ENCODE data around the gene ANKRD40CL. TPM values are rescaled to one million over a fixed set of nuclear protein-coding genes. Genes with fewer than 3 reads are reported as not detected.
"Not testable (repeated sequence)": the region's sequence is repeated elsewhere in the genome, so short reads cannot be mapped to it uniquely, and the experiment has no call there.

The ANKRD40CL gene
- total and polyA plus RNA-seq, 4 donors: 0.63 TPM; not detected in 3

- Histone ChIP-seq H3K27ac (ENCODE audit: low read depth, low read length) (no peak overlapping the region), H3K4me1 (ENCODE audit: control insufficient read depth, insufficient read depth, low read length) (no peaks in the 10 kb centered on the region), H3K36me3 (ENCODE audit: control insufficient read depth, insufficient read depth, low read length) (peaks cover 20% of the 10 kb centered on the region), H3K4me3 (ENCODE audit: low read depth, low read length) (no peak overlapping the region), H3K9me3 (ENCODE audit: control insufficient read depth, insufficient read depth, low read length) (no peaks in the 10 kb centered on the region), H3K27me3 (ENCODE audit: control insufficient read depth, insufficient read depth, low read length) (no peaks in the 10 kb centered on the region)
- DNase-seq (ENCODE audit: low read depth in 4 of 6, low spot score in 6 of 6): no peak
- WGBS (ENCODE audit: insufficient coverage): no CpG with 5 or more reads among the region's 2 CpGs
Measured at GRCh38 chr17:50739098-50739497, 28.2 kb downstream of the ANKRD40CL start.

GRCh38 chr17:50737118-50737698, 30.1 kb downstream of the ANKRD40CL start:
- H3K27me3 ChIP-seq (ENCODE audit: control insufficient read depth, insufficient read depth, low read length): no peaks in the 10 kb centered on the region
- no peak overlapping the region for H3K27ac ChIP-seq (ENCODE audit: low read depth, low read length)
- no peak for DNase-seq (ENCODE audit: low read depth in 4 of 6, low spot score in 6 of 6)
- H3K36me3 ChIP-seq (ENCODE audit: control insufficient read depth, insufficient read depth, low read length): peaks cover 18% of the 10 kb centered on the region
- WGBS (ENCODE audit: insufficient coverage): 100% methylated on average over 2 of the region's 2 CpGs
- no peaks in the 10 kb centered on the region for H3K4me1 ChIP-seq (ENCODE audit: control insufficient read depth, insufficient read depth, low read length)
- no peak overlapping the region for H3K4me3 ChIP-seq (ENCODE audit: low read depth, low read length)
- no peaks in the 10 kb centered on the region for H3K9me3 ChIP-seq (ENCODE audit: control insufficient read depth, insufficient read depth, low read length)

DNA sequence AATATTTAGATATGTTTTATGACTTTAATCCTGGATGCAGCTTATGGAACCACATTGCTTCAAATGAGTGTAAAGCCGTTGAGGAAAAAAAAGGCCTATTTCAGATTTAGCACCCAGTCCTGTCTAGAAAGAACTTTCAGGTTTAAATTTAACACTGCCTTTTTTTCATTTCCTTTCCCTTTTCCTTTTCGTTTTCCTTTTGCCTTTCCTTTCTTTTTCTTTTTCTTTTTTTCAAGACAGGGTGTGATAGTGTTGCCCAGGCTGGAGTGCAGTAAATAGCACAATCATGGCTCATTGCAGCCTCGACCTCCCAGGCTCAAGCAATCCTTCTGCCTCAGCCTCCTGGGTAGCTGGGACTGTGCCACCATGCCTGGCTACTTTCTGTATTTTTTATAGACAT, 32.0 kb downstream of the ANKRD40CL start:
- Histone ChIP-seq H3K4me1 (ENCODE audit: control insufficient read depth, insufficient read depth, low read length) (no peaks in the 10 kb centered on the region), H3K27me3 (ENCODE audit: control insufficient read depth, insufficient read depth, low read length) (no peaks in the 10 kb centered on the region), H3K36me3 (ENCODE audit: control insufficient read depth, insufficient read depth, low read length) (peaks cover 4% of the 10 kb centered on the region), H3K9me3 (ENCODE audit: control insufficient read depth, insufficient read depth, low read length) (no peaks in the 10 kb centered on the region), H3K4me3 (ENCODE audit: low read depth, low read length) (no peak overlapping the region), H3K27ac (ENCODE audit: low read depth, low read length) (no peak overlapping the region)
- WGBS (ENCODE audit: insufficient coverage): 40% methylated on average over 1 of the region's 3 CpGs
- no peak for DNase-seq (ENCODE audit: low read depth in 4 of 6, low spot score in 6 of 6)

DNA sequence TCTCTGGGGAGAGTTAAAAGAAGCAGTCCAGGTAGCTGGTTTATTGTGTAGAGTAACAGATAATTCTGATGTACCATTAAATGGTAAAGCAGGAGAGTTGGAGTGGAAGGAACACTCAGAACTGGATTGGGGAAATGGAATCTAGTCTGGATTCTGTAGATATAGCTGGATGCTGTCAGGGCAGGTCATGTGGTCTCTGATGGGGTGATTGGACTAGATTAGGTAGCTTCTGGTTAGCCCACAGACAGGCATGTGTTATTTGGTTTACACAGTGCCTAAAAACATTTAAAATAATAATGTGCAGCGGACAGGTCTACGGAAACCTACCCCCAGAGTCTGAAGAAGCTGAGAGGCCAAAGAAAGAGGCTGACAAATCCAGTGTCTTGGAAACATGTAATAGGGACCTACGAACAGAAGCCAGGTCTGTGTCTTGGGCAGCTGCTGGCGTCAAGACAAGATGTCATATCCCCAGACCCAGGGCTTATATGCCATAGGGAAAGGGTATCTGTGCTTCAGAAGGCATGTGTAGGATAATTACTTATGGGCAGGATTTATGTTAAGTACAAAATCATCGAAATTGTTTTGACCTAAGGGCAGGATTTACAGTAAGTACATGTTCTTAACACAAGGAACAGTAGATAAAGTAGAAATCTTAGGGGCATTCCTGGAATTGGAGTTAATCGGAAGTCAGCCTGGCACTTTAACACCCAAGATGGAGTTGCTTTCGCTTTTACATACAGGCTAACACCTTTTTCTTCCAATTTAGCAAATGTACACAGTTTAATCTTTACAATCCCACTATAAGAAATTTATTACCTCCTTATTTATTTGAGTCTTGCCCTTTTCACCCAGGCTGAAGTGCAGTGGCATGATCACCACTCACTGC, 35.5 kb downstream of the ANKRD40CL start:
- H3K4me1 ChIP-seq (ENCODE audit: control insufficient read depth, insufficient read depth, low read length): peaks cover 4% of the 10 kb centered on the region
- 84% methylated on average over 7 of the region's 7 CpGs for WGBS (ENCODE audit: insufficient coverage)
- H3K36me3 ChIP-seq (ENCODE audit: control insufficient read depth, insufficient read depth, low read length): no peaks in the 10 kb centered on the region
- no peak for DNase-seq (ENCODE audit: low read depth in 4 of 6, low spot score in 6 of 6)
- no peak overlapping the region for H3K27ac ChIP-seq (ENCODE audit: low read depth, low read length)
- H3K9me3 ChIP-seq (ENCODE audit: control insufficient read depth, insufficient read depth, low read length): no peaks in the 10 kb centered on the region
- no peaks in the 10 kb centered on the region for H3K27me3 ChIP-seq (ENCODE audit: control insufficient read depth, insufficient read depth, low read length)
- H3K4me3 ChIP-seq (ENCODE audit: low read depth, low read length): no peak overlapping the region

DNA sequence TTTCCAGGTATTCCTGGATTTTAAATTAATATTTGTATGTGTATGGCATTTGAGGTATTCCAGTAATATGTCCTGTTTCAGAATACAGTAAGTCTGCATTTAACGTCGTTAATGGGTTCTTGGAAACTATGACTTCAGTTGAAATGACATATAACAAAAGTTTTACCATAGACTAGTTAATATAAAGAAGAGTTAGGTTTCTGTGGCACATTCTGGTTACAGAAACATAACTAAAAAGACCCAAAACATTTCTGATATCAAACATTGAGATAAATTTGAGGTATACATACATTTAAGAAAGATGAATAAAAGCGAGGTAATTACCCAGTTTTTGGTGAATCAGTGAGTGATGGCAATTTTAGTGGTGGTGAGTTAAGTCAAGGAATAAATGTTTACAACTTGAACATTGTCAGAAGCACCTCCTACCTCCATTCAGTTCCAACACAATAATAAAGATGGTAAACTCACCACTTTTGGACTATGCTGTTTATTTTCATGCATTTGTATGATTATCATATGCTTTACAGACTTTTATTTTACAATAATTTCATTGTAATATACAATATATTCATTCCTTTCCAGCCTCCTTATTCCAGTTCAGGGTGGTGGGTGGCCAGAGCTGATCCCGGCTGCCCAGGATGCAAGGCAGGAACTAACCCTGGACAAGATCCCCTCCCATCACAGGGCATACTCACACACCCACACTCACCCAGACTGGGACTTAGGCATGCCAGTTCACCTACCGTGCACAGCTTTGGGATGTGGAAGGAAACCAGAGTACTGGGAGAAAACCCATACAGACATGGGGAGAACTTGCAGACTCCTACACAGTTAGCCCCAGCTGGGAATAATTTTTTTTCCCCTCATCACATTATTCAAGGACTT, 38.2 kb downstream of the ANKRD40CL start:
- Histone ChIP-seq H3K4me3 (ENCODE audit: low read depth, low read length) (no peak overlapping the region), H3K36me3 (ENCODE audit: control insufficient read depth, insufficient read depth, low read length) (peaks cover 8% of the 10 kb centered on the region), H3K27me3 (ENCODE audit: control insufficient read depth, insufficient read depth, low read length) (no peaks in the 10 kb centered on the region), H3K27ac (ENCODE audit: low read depth, low read length) (no peak overlapping the region), H3K4me1 (ENCODE audit: control insufficient read depth, insufficient read depth, low read length) (peaks cover 11% of the 10 kb centered on the region), H3K9me3 (ENCODE audit: control insufficient read depth, insufficient read depth, low read length) (no peaks in the 10 kb centered on the region)
- no CpG with 5 or more reads among the region's 5 CpGs for WGBS (ENCODE audit: insufficient coverage)
- no peak for DNase-seq (ENCODE audit: low read depth in 4 of 6, low spot score in 6 of 6)

DNA sequence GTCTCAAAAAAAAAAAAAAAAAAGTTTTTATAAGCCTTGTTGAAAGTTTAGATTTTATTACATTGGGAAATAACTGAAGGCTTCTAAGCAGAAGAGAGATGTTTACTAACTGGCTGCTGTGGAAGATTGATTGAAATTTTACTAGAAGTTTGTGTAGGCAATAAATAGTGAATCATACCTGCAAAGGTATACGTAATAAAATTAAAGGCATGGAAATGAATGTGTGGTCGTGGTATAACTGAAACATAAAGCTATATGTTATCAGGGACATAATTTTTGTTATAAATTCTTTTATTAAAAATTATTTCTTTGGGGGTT, 39.2 kb downstream of the ANKRD40CL start:
- WGBS (ENCODE audit: insufficient coverage): no CpG with 5 or more reads among the region's 2 CpGs
- peaks cover 17% of the 10 kb centered on the region for H3K4me1 ChIP-seq (ENCODE audit: control insufficient read depth, insufficient read depth, low read length)

GRCh38 chr17:50725769-50726655, 41.3 kb downstream of the ANKRD40CL start:
- 89% methylated on average over 7 of the region's 12 CpGs for WGBS (ENCODE audit: insufficient coverage)
- Histone ChIP-seq H3K4me3 (ENCODE audit: low read depth, low read length) (no peak overlapping the region), H3K4me1 (ENCODE audit: control insufficient read depth, insufficient read depth, low read length) (peaks cover 23% of the 10 kb centered on the region)

More for the DNA sequence above, 39.2 kb downstream of the ANKRD40CL start:
- H3K36me3 ChIP-seq (ENCODE audit: control insufficient read depth, insufficient read depth, low read length): peaks cover 9% of the 10 kb centered on the region
- H3K4me3 ChIP-seq (ENCODE audit: low read depth, low read length): no peak overlapping the region
- no peak overlapping the region for H3K27ac ChIP-seq (ENCODE audit: low read depth, low read length)
- no peak for DNase-seq (ENCODE audit: low read depth in 4 of 6, low spot score in 6 of 6)
- H3K9me3 ChIP-seq (ENCODE audit: control insufficient read depth, insufficient read depth, low read length): no peaks in the 10 kb centered on the region
- H3K27me3 ChIP-seq (ENCODE audit: control insufficient read depth, insufficient read depth, low read length): no peaks in the 10 kb centered on the region

DNA sequence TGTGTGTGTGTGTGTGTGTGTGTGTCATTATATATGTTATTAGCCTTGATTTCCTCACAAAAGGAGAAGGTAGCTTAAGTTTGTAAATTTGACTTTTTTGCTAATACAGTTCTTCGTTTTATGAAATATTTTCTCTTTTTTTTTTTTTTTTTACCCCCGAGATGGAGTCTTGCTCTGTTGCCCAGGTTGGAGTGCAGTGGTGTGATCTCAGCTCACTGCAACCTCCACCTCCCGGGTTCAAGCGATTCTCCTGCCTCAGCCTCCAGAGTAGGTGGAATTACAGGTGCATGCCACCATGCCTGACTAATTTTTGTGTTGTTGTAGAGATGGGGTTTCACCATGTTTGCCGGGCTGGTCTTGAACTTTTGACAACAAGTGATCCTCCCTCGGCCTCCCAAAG, 42.7 kb downstream of the ANKRD40CL start:
- no CpG with 5 or more reads among the region's 6 CpGs for WGBS (ENCODE audit: insufficient coverage)
- not testable (repeated sequence) for H3K9me3 ChIP-seq (ENCODE audit: control insufficient read depth, insufficient read depth, low read length); H3K27me3 ChIP-seq (ENCODE audit: control insufficient read depth, insufficient read depth, low read length); H3K4me3 ChIP-seq (ENCODE audit: low read depth, low read length); DNase-seq (ENCODE audit: low read depth in 4 of 6, low spot score in 6 of 6); H3K36me3 ChIP-seq (ENCODE audit: control insufficient read depth, insufficient read depth, low read length); H3K27ac ChIP-seq (ENCODE audit: low read depth, low read length)
- H3K4me1 ChIP-seq (ENCODE audit: control insufficient read depth, insufficient read depth, low read length): peaks cover 19% of the 10 kb centered on the region

More at GRCh38 chr17:50725769-50726655, 41.3 kb downstream of the ANKRD40CL start:
- no peak for DNase-seq (ENCODE audit: low read depth in 4 of 6, low spot score in 6 of 6)
- peaks cover 9% of the 10 kb centered on the region for H3K36me3 ChIP-seq (ENCODE audit: control insufficient read depth, insufficient read depth, low read length)
- H3K9me3 ChIP-seq (ENCODE audit: control insufficient read depth, insufficient read depth, low read length): no peaks in the 10 kb centered on the region
- no peaks in the 10 kb centered on the region for H3K27me3 ChIP-seq (ENCODE audit: control insufficient read depth, insufficient read depth, low read length)
- H3K27ac ChIP-seq (ENCODE audit: low read depth, low read length): no peak overlapping the region

- Histone ChIP-seq H3K27me3 (ENCODE audit: control insufficient read depth, insufficient read depth, low read length) (no peaks in the 10 kb centered on the region), H3K27ac (ENCODE audit: low read depth, low read length) (no peak overlapping the region), H3K36me3 (ENCODE audit: control insufficient read depth, insufficient read depth, low read length) (peaks cover 9% of the 10 kb centered on the region), H3K9me3 (ENCODE audit: control insufficient read depth, insufficient read depth, low read length) (no peaks in the 10 kb centered on the region), H3K4me1 (ENCODE audit: control insufficient read depth, insufficient read depth, low read length) (peaks cover 24% of the 10 kb centered on the region), H3K4me3 (ENCODE audit: low read depth, low read length) (no peak overlapping the region)
- DNase-seq (ENCODE audit: low read depth in 4 of 6, low spot score in 6 of 6): no peak
- WGBS (ENCODE audit: insufficient coverage): no CpG with 5 or more reads among the region's 3 CpGs
Measured at GRCh38 chr17:50722746-50723145, 44.6 kb downstream of the ANKRD40CL start.

All from spinal cord (tissue), 10 donors.